UCSD-AML1 (cell line): ENCODE measurements around the gene RHBDD2.
A peak's percentile ranks its signal among the peaks of the same experiment; 100 is the strongest.
"Not testable (repeated sequence)": the region's sequence is repeated elsewhere in the genome, so short reads cannot be mapped to it uniquely, and the experiment has no call there.

Experiments used
- DNase-seq: peaks from one replicate; lab custom pipeline; 2025; ENCODE audit not compliant: unreplicated experiment; lab: John Stamatoyannopoulos, UW

RHBDD2 gene

DNA sequence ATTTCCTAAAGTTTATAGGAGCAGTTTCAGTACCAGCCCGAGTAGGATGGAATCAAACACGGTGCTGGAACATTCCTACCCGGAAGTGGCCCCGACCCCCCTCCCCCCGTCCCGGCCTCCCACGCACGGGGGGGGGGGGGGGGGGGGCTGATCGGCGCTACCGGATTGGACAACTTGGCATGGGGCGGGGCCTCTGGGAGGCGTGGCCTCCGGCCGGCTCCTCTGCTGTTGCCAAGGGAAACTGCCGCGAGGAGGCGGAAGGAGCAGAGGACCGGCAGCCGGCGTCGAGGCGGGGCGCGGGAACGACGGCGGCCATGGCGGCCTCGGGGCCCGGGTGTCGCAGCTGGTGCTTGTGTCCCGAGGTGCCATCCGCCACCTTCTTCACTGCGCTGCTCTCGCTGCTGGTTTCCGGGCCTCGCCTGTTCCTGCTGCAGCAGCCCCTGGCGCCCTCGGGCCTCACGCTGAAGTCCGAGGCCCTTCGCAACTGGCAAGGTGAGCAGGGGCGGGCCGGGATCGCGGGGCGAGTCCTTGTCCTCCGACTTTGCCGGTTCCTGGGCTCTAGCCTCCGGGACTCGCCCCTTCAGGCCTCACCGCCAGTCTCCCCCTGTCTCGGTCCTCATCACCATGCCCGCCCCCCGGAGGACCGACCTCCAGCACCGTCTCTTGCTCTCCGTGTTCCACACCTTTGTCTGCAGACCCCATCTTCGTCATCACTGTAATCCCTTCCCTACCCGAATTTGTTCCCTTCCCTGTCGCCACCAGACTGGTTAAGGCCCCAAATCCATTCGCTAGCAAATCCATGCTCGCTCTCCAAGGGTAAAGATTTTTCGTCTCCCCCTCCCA lies at the start of gene RHBDD2:
TSS of gene RHBDD2 (plus strand) at position 266 of the 843 bp plus-strand sequence. CDS start at position 315, 49 bp downstream.
- peak; percentile 90 for DNase-seq

DNA sequence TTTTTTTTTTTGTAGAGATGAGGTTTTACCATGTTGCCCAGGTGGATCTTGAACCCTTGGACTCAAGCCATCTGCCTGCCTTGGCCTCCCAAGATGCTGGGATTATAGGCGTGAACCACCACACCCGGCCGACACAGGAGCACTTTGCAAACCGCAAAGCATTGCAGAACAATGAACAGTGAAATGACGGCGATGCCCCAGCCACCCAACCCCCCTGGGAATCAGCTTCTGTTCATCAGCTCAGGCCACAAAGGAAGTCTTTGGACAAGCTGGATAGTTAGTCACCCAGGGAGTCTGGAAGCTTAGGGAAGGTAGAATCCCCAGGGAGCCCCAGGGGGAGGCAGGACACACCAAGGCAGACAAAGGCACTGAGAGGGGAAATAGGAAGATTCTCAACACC lies 49.2 kb upstream of the RHBDD2 start:
- DNase-seq: not testable (repeated sequence)

DNA sequence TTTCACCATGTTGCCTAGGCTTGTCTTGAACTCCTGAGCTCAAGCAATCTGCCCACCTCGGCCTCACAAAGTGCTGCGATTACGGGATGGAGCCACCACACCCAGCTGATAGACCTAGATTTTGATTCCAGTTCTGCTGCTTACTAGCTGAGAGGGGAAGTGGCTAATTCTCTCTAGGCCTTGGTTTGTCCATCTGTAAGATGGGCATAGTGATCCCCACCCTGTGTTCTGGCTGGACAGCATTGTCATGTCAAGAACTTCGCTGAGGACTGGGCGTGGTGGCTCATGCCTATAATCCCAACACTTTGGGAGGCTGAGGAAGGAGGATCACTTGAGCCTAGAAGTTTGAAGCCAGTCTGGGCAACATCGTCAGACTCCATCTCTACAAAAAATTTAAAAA lies 47.9 kb upstream of the RHBDD2 start:
- no peak for DNase-seq

DNA sequence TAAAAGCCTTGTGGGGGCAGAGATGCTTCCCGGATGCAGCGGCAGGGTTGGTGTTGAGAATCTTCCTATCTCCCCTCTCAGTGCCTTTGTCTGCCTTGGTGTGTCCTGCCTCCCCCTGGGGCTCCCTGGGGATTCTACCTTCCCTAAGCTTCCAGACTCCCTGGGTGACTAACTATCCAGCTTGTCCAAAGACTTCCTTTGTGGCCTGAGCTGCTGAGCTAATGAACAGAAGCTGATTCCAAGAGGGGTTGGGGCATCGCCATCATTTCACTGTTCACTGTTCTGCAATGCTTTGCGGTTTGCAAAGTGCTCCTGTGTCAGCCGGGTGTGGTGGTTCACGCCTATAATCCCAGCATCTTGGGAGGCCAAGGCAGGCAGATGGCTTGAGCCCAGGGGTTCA lies 45.2 kb upstream of the RHBDD2 start:
- not testable (repeated sequence) for DNase-seq

DNA sequence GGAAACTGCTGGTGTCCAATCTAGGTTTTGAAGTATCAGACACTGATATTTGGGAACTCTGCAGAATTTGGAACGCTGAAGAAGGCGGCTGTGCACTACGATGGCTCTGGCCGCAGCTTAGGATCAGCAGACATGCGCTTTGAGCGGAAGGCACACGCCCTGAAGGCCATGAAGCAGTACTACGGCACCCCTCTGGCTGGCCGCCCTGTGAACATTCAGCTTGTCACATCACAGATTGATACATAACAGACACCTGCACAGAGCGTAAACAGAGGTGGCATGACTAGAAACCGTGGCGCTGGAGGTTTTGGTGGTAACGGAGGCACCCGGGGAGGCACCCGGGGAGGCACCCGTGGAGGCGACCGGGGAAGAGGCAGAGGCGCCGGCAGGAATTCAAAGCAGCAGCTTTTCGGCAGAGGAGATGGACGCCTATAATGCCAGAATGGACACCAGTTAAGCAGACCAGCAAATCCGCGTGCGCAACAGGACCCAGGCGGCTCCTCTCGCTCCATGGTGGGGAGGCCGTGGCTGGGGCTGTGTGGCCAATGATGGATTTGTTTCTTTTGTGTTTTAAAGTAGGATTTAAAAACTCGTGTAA lies 43.0 kb upstream of the RHBDD2 start:
- no peak for DNase-seq

DNA sequence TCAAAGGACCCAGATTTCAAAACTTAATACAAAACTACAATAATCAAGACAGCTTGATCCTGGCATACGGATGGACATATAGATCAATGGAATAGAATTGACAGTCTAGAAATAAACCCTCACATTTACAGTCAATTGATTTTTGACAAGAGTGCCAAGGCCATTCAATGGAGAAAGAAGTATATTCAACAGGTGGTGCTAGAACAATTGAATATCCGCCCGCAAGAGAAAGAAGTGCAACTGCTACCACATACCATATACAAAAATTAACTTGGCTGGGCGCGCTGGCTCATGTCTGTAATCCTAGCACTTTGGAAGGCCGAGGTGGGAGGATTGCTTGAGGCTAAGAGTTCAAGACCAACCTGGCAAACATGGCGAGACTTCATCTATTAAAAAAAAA lies 42.0 kb upstream of the RHBDD2 start:
- DNase-seq: no peak

DNA sequence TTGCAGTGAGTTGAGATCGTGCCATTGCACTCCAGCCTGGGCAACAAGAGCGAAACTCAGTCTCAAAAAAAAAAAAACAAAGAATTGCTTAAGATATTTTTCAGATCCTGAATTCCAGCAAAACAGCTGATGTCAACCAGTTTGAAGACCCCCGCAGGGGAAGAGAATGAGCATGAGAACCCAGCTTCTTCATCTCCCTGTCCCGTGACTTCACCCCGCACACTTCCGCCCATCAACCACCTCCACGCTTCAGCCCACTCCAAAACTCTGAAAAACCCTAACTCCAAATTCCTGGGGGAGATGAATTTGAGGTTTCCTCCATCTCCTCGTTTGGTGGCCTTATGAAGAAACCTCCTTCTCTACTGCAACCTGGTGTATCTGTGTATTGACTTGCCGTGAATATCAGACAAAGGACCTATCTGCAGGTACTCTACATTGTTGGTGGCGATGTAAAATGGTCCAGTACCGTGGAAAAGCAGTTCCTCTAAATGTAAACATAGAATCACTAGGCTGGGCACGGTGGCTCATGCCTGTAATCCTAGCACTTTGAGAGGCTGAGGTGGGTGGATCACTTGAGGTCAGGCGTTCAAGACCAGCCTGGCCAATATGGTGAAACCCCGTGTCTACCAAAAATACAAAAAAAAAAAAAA lies 40.4 kb upstream of the RHBDD2 start:
- DNase-seq: not testable (repeated sequence)

DNA sequence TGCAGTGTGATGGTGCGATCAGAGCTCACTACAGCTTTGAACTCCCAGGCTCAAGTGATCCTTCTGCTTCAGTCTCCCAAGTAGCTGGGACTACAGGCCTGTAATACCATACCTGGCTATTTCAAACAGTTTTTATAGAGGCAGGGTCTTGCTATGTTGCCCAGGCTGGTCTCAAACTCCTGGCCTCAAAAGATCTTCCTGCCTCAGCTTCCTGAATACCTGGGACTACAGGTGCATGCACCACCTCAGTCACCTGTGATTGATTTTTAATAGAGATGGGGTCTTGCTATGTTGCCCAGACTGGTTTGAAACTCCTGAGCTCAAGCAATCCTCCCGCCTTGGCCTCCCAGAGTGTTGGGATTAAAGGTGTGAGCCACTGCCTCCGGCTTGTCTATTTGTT lies 38.8 kb upstream of the RHBDD2 start:
- DNase-seq: no peak

DNA sequence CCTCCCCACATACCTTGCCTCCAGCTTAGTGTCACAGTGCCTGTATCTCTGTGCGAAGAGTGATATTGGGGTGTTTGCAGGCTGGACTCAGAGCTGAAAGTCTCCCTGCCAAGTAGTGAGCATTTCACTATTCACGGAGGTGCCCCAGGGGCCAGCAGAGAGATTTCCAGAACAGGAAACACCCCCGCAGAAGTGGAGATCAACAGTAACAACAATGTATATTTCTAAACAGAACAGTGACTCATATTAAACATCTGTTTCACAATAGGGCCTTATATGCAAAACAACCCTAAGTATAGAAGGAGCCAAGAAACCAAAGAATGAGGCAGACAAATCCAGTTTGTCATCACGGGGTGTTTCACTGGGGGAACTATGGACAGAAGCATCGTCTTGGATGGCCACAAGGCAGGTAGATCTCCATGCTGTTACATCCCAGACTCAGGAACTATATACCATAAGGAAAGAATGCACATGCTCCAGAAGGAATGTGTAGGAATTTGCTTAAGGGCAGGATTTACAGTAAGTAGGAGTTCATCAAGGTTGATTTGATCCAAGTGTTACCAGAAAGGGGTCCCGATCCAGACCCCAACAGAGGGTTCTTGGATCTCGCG lies 35.9 kb upstream of the RHBDD2 start:
- DNase-seq: no peak

DNA sequence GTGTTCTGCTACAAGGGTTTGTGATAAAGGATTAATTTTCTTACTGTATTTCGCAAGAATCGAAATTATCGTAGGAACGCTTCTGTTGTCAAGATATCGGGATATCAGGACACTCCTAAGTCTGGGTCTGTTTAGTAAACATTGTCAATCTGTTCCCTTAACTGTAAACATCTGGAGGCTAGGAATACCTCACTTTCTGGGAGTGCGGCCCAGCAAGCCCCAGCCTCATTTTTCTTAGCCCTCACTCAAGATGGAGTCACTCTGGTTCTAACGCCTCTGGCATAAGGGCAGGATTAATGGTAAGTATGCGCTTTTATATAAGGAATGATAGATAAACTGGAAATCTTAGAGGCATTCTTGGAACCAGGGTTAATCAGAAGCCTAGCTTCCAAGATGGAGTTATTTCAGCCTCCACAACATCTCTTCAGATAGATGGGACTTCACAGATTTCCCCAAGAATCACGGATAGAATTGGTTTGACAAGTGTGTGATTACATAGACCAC lies 35.2 kb upstream of the RHBDD2 start:
- no peak for DNase-seq

DNA sequence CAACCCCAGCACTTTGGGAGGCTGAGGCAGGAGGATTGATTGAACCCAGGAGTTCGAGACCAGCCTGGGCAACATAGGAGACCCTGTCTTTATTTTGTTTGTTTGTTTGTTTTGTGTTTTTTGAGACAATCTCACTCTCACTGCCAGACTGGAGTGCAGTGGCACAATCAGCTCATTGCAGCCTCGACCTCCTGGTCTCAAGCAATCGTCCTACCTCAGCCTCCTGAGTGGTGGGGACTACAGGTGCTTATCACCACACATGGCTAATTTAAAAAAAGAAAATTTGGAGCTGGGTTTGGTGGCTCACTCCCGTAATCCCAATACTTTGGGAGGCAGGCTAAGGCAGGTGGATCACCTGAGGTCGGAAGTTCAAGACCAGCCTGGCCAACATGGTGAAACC lies 34.7 kb upstream of the RHBDD2 start:
- DNase-seq: no peak

DNA sequence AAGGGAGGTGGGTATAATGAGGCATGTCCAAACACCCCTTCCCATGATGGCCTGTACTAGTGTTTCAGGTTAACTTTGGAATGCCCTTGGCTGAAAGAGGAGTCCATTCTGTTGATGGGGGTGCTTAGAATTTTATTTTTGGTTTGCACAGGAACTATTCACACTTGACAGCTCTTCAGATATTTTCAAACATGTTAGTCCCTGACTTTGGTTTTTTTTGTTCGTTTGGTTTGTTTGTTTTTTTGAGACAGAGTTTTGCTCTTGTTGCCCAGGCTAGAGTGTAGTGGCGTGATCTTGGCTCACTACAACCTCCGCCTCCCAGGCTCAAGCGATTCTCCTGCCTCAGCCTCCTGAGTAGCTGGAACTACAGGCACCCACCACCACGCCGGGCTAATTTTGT lies 33.7 kb upstream of the RHBDD2 start:
- not testable (repeated sequence) for DNase-seq

DNA sequence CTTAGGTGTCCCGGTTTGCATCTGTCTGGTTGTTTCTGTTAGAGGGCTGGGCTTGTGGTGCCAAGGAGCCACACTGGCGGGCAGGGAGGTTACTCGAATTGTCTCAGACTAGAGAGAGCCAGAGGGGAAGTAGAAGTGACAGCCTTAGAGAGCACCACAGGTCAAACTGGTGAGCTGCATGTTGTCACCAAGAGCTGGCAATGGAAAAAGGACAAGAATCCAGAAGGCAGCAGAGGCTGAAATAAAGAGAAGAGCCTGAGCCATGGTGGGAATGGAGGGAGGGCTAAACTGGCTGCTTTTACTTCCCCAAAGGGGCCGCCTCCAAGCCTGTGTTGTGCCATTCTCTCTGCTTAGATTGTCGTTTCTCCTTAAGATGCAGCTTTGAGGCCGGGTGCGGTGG lies 31.1 kb upstream of the RHBDD2 start:
- no peak for DNase-seq

DNA sequence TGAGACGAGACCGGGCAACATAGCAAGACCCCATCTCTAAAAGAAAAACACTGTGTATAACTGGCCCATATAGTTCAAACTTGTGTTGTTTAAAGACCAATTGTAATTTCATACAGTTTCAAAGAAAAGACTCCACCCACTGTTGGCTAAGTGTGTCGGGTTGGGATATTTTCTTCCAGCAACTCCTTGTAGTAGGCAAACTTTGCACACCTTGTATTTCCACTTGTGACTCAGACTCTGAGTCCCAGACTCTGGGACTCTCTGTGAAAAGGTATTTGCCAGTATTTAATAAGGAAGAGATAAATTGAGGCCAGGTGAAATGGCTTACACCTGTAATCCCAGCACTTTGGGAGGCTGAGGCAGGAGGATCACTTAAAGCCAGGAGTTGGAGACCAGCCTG lies 29.3 kb upstream of the RHBDD2 start:
- no peak for DNase-seq

DNA sequence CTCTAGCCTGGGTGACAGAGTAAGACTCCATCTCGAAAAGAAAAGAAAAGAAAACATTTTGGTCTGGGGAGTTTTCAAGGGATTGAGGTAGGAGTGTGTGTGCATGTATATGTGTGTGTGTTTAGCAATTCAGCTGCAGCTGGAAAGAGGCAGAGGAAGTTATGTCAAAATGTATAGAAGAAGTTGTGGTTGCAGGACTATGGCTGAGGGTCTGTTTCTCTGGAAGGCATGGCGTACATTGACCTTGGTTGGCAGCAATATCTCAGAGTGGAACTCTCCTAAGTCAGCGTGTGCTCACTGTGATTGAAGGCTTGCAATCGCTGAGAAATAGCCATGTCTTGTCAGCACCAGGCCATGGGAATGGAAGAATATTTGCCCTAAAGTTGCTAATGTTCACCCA lies 28.6 kb upstream of the RHBDD2 start:
- no peak for DNase-seq

DNA sequence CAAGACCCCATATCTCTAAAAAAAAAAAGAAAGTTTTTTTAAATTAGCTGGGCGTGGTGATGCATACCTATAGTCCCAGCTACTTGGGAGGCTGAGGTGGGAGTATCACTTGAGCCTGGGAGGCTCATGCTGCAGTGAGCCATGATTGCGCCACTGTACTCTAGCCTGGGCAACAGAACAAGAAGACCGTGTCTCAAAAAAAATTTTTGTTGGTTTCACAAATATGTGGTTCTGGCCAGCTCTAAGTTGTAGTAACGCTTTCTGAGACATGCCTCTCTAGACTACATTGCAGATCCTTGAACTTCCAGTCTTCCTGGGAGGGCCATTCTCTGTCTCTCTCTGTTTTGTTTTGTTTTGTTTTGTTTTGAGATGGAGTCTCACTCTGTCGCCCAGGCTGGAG lies 24.6 kb upstream of the RHBDD2 start:
- no peak for DNase-seq

DNA sequence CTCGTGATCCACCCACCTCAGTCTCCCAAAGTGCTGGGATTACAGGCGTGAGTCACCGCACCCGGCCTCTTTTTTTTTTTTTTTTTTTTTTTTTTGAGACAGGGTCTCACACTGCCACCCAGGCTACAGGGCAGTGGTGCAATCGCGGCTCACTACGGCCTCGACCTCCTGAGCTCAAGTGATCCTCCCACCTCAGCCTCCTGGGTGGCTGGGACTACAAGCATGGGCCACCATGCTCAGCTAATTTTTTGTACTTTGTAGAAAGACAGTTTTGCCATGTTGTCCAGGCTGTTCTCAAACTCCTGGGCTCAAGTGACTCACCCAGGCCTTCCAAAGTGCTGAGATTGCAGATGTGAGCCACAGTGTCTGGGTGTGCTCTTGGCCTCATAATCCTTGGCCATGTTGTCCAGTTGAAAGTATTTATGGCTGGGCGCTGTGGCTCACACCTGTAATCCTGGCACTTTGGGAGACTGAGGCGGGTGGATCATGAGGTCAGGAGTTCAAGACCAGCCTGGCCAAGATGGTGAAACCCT lies 24.0 kb upstream of the RHBDD2 start:
- not testable (repeated sequence) for DNase-seq

DNA sequence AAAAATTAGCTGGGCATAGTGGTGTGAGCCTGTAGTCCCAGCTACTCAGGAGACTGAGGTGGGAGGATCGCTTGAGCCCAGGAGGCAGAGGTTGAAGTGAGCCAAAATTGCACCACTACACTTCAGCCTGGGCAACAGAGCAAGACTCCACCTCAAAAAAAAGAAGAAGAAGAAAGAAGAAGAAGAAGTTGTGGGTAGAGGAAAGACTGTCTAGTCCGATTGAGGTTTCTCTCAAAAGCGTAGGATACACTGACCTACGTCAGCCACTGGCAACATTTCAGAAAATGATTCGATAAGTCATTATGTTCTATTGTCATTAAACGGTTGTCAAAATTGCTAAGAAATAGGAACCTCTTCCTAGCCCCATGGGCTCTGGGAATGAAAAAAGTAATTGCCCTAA lies 22.3 kb upstream of the RHBDD2 start:
- DNase-seq: no peak

DNA sequence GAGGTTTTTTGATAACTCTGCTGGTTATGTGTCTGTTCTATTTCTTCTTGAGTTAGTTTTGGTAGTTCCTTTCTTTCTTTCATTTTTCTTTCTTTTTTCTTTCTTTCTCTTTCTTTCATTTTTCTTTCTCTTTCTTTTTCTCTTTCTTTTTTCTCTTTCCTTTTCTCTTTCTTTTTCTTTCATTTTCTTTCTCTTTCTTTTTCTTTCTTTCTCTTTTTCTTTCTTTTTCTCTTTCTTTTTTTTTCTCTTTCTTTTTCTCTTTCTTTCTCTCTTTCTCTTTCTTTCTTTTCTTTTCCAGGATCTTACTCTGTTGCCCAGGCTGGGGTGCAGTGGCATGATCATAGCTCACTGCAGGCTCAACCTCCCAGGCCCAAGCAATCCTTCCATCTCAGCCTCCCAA lies 20.4 kb upstream of the RHBDD2 start:
- no peak for DNase-seq

DNA sequence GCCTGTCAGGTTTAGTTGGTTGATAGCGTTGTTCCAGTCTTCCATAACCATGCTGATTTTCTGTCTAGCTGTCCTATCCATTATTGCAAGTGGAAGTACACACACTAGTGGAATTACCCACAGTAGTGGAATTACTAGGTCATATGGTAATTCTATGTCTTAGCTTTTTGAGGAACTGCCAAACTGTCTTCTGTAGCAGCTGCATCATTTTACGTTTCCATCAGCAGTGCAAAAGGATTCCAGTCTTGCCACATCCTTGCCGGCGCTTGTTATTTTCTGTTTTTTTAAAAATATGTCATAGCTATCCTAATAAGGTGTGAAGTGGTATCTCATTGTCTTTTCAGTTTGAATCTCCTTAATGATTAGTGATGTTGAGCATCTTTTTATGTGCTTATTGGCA lies 17.2 kb upstream of the RHBDD2 start:
- no peak for DNase-seq

DNA sequence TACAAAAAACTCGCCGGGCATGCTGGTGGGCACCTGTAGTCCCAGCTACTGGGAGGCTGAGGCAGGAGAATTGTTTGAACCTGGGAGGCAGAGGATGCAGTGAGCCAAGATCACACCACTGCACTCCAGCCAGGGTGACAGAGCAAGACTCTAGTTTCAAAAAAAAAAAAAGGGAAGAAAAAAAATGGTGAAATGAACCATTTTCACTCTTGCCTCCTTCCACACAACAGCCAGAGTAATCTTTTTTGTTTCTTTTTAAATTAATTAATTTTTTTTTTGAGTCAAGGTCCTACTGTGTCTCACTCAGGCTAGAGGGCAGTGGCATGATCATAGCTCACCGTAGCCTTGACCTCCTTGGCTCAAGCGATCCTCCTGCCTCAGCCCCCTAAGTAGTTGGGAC lies 14.6 kb upstream of the RHBDD2 start:
- DNase-seq: not testable (repeated sequence)
